Measurements from ENCODE around the gene NCKAP5.

- TF ChIP-seq CTCF (IDR thresholded peaks at IDR 0.05) (no peak), POLR2A (IDR thresholded peaks at IDR 0.05; ENCODE audit: low read length) (no peak), ZSCAN20 (CRISPR knock-in tag; IDR thresholded peaks at IDR 0.05) (no peak), PBX3 (IDR thresholded peaks at IDR 0.05) (no peak), PHF8 (IDR thresholded peaks at IDR 0.05; ENCODE audit: borderline replicate concordance, low read depth) (no peak), RFX5 (IDR thresholded peaks at IDR 0.05) (no peak), BHLHE40 (IDR thresholded peaks at IDR 0.05; ENCODE audit: low read depth, low read length) (no peak), HOXB13 (CRISPR knock-in tag; IDR thresholded peaks at IDR 0.05; ENCODE audit: low read depth) (no peak), NFE2L2 (conservative IDR thresholded peaks at IDR 0.05; ENCODE audit: low read length) (no peak), SMC3 (IDR thresholded peaks at IDR 0.05) (no peak), E2F6 (IDR thresholded peaks at IDR 0.05; ENCODE audit: borderline replicate concordance, low read depth) (no peak), CEBPB (IDR thresholded peaks at IDR 0.05) (no peak), SREBF2 (IDR thresholded peaks at IDR 0.05) (no peak), MAZ (IDR thresholded peaks at IDR 0.05; ENCODE audit: borderline replicate concordance, low read depth, low read length) (no peak)
Measured at GRCh38 chr2:133378386-133378785, 189.9 kb downstream of the NCKAP5 start.

Measured in A549 (cell line).